Stimulated activated naive CD4-positive, alpha-beta T cell (primary cell): ENCODE data around the gene ZNF132.
A peak's percentile ranks its signal among the peaks of the same experiment; 100 is the strongest.
"Not testable (repeated sequence)": the region's sequence is repeated elsewhere in the genome, so short reads cannot be mapped to it uniquely, and the experiment has no call there.

Experiments
- DNase-seq, 6 experiments: peaks; one replicate each; lab custom pipeline; 2025; lab: John Stamatoyannopoulos, UW

Gene ZNF132

DNA sequence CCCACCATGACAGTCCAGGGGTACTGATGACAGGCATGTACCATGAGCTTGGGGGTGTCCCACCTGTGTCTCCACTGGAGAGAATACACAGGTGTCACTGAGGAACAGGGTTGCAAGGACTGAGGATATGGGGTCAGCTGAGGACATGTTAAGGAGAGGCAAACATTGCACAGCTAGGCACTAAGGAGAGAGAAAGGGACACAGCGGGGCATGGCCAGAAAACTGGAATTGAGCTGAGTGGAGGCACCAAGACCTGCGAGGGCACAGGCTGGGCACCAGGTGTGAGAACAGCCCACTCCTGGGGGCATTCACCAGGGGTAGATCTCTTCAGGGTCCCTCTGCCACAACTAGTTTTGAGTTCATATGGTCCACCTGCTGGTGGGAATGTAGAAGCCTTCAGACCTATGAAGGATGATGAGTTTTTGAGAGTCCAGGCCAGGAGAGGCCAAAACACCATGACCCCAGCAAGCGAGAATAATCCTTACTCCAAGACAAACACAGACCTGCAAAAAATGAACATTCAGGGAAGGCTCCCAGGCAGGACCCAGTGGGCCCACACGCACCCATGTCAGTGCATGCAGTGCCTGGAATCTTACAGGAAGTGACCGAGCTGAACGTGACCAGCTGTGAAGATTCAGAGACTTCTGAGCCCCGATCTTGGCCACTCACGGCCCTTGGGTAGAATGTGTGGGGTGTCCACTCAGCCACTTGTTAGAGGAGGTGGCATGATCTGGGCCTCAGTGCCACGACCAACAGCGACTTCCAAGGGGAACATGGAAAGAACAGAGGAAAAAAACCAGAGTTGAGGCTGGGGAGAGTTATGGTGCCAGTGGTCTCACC lies 32.9 kb downstream of the ZNF132 start:
- DNase-seq = no peak

DNA sequence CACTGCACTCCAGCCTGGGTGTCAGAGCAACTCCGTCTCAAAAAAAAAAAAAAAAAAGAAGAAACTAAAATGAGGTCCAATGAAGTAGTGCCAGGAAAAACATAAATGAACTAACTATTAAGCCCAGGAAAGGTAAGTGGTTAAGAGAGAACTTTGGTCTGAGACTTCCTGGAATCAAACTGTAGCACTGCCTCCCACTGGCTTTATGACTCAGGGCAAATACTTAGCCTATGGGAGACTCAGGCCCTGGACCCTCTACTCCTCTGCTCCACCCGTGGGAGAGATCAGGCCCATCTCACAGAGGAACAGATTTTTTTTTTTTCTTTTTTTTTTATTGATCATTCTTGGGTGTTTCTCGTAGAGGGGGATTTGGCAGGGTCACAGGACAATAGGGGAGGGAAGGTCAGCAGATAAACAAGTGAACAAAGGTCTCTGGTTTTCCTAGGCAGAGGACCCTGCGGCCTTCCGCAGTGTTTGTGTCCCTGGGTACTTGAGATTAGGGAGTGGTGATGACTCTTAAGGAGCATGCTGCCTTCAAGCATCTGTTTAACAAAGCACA lies 36.0 kb downstream of the ZNF132 start:
- not testable (repeated sequence) for DNase-seq

DNA sequence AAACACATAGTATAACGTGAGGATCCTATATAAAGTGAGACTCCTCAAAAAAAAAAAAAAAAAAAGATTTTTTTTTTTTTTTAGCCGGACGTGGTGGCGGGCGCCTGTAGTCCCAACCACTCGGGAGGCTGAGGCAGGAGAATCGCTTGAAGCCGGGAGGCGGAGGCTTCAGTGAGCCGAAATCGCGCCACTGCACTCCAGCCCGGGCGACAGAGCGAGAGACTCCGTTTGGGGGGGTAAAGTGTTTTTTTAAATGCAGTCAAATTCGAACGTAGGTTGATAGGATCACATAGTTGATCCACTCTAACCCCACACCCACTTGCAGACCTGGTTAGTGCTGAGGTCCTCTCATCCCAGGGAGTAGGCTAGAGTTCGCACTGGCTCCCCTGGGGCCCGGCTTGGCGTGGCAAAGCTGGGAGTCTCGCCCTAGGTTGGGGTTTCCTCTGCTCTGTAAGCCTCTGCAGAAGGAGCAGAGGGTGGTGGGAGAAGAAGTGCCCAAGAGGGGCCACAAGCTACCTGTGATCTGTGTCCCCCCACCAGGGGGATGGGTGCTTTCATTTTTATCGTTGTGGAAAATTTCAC lies 38.0 kb downstream of the ZNF132 start:
- no peak for DNase-seq

GRCh38 chr19:58400916-58401839 lies 38.8 kb downstream of the ZNF132 start:
- DNase-seq = peak; percentile 95 to 100 (median 98)

DNA sequence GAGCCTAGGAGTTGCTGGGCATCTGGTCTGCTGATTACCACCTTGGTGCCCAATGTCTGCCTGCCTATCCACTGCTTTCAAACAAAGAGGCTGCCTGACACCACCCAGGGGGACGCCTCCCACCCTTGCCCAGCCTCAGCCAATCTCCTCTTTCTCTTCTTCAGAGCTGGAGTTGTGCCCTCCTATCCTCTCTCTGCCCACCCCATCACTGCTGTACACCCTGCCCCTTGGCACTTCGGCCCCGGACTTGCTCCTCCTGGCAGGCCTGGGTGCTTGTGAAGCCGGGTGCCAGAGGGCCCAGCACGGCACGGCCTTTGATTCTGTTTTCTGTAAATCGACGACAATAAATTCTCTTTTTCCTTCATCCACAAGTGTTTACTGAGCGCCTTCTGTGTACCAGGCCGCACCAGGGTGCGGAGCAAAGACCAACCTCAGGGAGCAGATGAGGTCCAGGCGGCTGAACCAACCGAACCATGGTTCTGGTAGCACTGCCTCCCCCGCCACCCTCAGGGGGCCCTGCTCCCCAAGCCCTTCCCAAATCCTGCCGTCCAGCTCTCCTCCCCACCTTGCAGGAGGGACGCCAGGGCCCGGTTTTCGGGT lies 39.5 kb downstream of the ZNF132 start:
- DNase-seq = no peak

DNA sequence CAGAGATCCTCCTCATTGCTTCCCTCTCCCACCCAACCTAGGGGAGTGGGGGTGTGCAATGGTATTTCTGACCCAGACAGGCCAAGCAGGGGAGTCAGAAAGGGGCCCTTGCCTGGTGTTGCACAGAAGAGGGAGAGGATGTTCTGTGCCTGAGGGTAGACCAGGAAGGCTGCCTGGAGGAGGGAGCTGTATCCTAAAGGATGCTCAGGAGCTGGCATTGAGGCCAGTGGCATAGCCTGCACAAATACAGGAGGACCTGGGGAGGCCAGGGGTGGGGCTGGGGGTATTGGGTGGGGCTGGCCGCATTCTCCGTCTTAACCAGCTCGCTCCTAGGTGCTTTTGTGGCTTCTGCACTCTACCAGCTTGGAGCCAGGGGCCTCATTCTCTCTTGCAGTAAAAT lies 40.0 kb downstream of the ZNF132 start:
- no peak for DNase-seq

- no peak for DNase-seq
Observed at GRCh38 chr19:58398545-58398944, 41.4 kb downstream of the ZNF132 start.

DNA sequence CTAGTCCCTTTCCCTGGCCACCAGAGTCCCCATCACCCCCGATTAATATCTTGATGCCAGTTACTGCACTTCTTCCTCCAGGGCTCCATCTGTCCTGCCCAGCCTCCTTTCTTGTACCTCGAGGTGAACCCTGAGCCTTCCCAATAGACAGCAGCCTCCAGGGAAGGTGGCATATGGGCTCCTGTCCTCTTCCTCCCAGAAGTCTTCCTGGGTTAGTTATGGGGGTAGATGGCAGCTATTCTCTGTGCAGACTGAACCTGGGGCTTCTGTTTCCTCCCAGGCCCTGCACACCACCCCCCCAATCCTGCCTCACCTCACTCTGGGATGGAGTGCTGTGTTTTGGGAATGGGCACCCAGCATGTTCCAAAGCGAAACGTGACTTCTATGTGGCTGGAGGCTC lies 41.9 kb downstream of the ZNF132 start:
- DNase-seq = no peak

DNA sequence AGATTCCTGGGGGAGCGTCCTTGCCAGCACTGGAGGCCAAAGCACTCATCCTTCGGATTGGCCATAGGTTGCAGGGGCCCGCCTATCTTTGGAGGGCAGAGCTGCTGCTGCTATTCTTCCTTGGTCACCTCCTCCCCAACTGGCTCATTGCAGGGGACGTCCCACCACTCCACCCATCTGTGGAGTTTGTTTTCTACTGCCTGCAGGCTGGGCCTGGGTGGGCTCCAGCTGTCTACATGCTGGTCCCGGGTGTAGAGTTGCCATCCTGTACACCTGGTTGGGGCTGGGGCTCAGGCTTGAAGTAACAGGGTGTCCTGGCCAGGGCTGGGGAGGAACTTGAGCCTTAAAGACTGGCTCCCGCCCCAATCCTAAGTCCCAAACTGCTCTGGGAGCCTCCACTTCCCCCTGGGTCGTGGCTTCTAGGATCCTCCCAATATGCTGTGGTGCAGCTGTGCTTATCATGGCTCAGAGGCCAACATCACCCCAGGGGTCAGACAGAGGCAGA lies 42.4 kb downstream of the ZNF132 start:
- DNase-seq = no peak

- no peak for DNase-seq
Observed at GRCh38 chr19:58396691-58397532, 43.0 kb downstream of the ZNF132 start.

- DNase-seq = no peak
Observed at GRCh38 chr19:58395979-58396627, 43.9 kb downstream of the ZNF132 start.

- no peak for DNase-seq
Observed at GRCh38 chr19:58395220-58395978, 44.6 kb downstream of the ZNF132 start, which contains the start of gene RNF225. Gene RNF225 (plus strand): TSS chr19:58395656. CDS start chr19:58396090, 434 bp downstream.

GRCh38 chr19:58394821-58395219 lies 45.1 kb downstream of the ZNF132 start:
- DNase-seq = no peak

DNA sequence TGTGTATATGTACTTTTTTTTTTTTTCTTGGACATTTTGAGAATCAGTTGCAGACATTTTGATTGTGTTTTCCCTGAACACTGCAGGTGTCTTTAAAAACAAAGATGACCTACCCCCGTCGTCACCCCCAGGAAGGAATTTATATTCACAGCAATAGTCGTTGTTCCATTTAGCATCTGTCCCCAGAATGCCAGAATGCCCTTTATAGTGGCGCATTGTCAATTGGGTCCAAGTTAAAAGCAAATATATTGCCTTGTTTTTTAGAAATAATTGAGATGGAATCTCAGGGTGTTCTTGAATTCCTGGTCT lies 46.3 kb downstream of the ZNF132 start:
- DNase-seq = no peak

DNA sequence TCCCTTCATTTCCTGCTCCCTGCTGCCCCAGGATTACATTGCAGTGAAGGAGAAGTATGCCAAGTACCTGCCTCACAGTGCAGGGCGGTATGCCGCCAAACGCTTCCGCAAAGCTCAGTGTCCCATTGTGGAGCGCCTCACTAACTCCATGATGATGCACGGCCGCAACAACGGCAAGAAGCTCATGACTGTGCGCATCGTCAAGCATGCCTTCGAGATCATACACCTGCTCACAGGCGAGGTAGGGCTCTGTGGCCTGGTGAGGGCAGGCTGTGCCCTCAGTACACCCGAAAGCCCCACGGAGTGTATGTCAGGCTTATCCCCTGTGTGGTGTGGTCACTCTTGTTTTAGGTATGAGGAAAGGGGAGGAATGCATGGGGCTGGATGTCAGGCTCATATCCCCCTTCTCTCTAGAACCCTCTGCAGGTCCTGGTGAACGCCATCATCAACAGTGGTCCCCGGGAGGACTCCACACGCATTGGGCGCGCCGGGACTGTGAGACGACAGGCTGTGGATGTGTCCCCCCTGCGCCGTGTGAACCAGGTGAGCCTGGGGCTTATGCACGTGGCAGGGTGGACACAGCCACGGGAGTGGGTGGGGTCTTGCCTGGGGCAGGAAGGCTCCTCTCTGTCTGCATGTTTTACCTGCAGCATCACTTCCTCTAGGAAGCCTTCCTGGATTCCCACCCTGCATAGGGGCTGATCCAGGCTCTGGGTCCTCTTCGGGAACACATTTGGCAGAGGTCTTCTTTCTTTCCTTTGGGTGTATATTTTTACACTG lies 46.8 kb downstream of the ZNF132 start:
- DNase-seq = no peak

- no peak for DNase-seq
Observed at GRCh38 chr19:58388175-58388526, 51.8 kb downstream of the ZNF132 start.

GRCh38 chr19:58387338-58388174 lies 52.4 kb downstream of the ZNF132 start:
- no peak for DNase-seq
